Measurements from ENCODE around the gene FAR1.

Gene FAR1

DNA sequence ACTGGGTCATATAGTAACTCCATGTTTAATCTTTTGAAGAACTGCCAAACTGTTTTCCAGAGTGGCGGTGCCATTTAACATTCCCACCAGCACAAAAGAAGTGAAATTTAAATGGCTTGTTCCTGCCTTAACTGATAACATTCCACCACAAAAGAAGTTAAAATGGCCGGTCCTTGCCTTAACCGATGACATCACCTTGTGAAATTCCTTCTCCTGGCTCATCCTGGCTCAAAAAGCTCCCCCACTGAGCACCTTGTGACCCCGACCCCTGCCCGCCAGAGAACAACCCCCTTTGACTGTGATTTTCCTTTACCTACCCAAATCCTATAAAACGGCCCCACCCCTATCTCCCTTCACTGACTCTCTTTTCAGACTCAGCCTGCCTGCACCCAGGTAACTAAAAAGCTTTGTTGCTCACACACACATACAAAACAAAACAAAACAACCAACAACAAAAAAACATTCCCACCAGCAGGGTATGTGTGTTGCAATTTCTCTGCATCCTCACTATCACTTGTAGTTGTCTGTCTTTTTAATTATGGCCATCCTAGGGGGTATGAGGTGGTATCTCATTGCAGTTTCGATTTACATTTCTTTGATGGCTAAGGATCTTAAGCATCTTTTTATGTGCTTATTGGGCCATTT lies 109.0 kb downstream of the FAR1 start:
- DNase-seq (ENCODE audit: low spot score): no peak

DNA sequence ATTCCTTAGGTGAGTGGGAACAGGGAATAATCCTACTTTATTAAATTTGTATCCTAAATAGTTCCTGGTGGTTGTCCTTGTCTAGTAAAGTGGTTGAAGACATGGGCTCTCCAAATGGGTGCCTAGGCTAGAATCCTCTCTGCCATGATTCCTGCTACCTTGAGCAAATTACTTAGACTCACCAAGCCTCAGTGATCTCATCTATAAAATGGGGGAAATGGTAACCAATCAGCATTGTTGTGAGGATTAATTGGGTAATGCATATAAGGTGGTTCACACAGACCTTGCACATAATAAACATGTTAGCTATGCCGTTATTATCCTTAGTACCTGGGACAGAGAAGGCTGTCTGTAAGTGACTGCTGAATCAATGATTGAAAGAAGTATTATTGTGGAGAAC lies 109.9 kb downstream of the FAR1 start:
- no peak for DNase-seq (ENCODE audit: low spot score)

DNA sequence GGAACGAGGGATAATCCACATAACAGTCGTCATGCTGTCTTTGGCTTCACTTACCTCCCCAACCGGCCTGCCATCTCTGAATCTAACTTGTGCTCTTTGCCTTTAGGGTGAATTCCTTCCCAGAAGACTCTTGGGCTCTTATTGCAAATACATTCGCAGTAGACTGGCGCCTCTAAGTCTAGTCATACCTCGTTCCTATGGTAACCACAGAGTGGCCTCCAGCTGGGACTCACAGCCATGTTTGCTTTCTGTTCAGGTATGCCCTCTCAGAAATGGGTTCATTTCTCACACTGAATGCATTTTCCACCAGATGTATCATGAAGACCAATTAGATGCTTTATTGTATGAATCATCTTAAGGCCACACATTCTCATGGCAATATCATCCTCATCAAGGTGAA lies 112.7 kb downstream of the FAR1 start:
- no peak for DNase-seq (ENCODE audit: low spot score)

All from HuH-7 (cell line).